ENCODE data around the gene ICAM4.

The ICAM4 gene

DNA sequence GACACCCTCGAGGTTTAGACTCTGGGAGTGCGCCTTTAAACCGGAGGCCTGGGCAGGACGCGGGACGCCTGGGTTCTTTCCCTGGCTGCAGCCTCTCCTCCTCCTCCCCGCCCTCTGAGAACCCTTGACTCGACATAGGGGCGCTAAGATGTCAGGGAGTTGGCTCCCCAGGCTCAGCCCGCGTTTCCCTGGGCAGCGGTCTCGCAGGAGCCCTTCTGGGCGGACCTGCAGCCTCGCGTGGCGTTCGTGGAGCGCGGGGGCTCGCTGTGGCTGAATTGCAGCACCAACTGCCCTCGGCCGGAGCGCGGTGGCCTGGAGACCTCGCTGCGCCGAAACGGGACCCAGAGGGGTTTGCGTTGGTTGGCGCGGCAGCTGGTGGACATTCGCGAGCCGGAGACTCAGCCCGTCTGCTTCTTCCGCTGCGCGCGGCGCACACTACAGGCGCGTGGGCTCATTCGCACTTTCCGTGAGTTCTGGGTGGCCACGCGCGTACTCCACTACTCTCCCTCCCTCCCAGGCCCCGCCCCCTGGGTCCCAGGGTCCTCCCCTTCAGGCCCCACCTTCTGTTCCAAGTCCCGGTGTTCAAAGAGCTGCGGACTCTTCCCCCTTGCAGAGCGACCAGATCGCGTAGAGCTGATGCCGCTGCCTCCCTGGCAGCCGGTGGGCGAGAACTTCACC, 4.3 kb downstream of the ICAM4 start:
- no peak for DNase-seq (ENCODE audit: low spot score)

GRCh38 chr19:10291554-10292205, 4.9 kb downstream of the ICAM4 start:
- DNase-seq (ENCODE audit: low spot score): no peak

- peak; percentile 59 for DNase-seq (ENCODE audit: low spot score)
Measured at GRCh38 chr19:10292206-10292788, 5.5 kb downstream of the ICAM4 start.

- DNase-seq (ENCODE audit: low spot score): no peak
Measured at GRCh38 chr19:10292789-10293636, 6.3 kb downstream of the ICAM4 start.

DNA sequence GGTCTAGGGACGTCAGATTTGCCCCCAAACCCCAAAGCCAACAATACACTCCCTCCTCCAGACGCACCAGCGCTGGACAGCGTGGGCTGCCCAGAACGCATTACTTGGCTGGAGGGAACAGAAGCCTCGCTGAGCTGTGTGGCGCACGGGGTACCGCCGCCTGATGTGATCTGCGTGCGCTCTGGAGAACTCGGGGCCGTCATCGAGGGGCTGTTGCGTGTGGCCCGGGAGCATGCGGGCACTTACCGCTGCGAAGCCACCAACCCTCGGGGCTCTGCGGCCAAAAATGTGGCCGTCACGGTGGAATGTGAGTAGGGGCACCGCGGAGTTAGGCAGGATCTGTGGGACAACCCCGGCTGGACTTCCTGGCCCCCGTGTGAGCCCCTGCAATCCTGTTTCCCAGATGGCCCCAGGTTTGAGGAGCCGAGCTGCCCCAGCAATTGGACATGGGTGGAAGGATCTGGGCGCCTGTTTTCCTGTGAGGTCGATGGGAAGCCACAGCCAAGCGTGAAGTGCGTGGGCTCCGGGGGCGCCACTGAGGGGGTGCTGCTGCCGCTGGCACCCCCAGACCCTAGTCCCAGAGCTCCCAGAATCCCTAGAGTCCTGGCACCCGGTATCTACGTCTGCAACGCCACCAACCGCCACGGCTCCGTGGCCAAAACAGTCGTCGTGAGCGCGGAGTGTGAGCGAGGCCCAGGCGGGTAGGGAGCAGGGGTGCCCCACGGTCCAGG, 7.0 kb downstream of the ICAM4 start:
- no peak for DNase-seq (ENCODE audit: low spot score)

- no peak for DNase-seq (ENCODE audit: low spot score)
Measured at GRCh38 chr19:10294368-10294697, 7.6 kb downstream of the ICAM4 start.

DNA sequence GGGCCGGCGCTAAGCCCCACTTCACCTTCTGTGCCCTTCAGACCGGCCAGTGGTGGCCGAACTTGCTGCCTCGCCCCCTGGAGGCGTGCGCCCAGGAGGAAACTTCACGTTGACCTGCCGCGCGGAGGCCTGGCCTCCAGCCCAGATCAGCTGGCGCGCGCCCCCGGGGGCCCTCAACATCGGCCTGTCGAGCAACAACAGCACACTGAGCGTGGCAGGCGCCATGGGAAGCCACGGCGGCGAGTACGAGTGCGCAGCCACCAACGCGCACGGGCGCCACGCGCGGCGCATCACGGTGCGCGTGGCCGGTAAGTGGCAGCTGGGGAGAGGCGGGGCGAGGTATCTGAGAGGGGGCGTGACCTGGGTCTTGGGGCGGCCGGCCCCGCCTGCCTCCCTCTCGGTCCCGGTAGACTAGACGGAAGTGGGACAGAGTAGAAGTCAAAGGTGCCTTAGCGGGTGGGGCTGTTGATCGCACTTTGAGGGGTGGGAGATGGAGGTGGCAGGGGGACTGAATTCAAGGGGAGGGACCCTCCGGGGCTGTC, 8.6 kb downstream of the ICAM4 start:
- DNase-seq (ENCODE audit: low spot score): no peak

DNA sequence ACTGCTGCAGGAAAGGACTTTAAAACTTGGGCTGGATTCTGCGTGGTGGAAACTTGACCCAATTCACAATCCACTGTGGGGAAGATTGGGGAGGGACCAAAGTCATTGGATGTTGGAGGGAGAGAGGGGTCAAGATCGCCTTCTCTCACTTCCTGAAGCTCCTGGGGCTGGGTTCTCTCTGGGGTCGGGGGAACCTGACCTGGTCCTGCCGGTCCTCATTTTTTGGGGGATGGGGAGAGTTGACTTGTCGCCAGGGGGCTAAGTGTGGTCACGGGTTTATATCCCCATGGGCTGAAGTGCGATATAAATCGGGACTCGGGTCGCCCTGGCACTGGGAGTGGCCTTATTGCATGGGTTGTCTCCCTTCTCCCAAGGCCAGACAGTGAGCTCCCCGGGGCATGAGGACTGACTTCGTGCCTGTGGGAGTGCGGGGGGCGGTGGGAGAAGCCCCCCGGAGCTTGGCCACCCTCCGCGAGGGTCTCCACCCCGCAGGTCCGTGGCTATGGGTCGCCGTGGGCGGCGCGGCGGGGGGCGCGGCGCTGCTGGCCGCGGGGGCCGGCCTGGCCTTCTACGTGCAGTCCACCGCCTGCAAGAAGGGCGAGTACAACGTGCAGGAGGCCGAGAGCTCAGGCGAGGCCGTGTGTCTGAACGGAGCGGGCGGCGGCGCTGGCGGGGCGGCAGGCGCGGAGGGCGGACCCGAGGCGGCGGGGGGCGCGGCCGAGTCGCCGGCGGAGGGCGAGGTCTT, 9.3 kb downstream of the ICAM4 start:
- DNase-seq (ENCODE audit: low spot score): no peak

- DNase-seq (ENCODE audit: low spot score): no peak
Measured at GRCh38 chr19:10299545-10300458, 13.0 kb downstream of the ICAM4 start.

DNA sequence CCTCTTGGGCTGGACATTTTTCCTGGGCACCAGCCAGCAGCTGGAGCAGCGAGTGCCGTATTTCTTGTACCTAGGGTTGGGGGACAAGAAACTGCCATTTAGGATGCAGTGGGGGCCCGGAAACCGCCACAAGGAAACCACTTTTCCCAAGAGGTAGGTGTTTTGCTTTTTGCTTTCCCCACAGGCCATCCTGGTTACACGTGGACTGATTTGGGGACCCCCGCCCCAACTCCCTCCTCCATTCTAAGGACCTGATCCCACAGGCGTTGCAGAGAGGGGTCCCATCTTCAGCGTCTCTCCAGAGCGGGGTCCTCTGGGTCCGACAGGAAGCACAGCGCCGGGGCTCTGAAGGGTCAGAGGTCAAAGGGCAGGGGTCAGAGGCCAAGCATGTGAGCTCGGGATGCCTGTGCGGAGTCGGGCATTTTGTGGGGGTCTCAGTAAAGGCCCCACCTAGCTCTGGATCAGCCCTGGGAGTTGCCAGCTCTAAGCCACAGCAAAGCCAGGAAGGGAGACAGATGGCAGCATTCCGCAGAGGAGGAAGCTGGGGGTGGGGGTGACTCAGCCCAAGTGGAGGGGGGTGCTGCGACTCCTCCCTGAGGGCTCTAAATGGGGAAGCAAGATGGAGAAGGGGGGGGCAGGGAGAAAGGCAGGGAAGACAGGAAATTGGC, 18.5 kb downstream of the ICAM4 start:
- no peak for DNase-seq (ENCODE audit: low spot score)

DNA sequence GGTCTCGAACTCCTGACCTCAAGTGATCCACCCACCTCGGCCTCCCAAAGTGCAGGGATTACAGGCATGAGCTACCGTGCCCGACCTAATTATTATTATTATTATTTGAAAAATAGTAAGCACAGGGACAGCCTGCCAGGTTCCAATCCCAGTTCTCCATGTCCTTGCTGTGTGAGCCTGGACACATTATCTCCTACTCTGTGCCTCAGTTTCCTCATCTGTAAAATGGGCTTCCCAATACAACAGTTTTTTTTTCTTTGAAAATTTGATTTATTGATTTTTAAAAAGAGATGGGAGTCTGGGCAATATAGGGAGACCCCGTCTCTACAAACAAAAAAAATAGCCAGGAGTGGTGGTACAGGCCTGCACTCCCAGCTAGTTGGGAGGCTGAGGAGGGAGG, 19.6 kb downstream of the ICAM4 start:
- DNase-seq (ENCODE audit: low spot score): no peak

GRCh38 chr19:10309423-10309822, 22.7 kb downstream of the ICAM4 start, which contains the start of gene ZGLP1:
Gene ZGLP1, minus strand, starts transcription at chr19:10309815.
- DNase-seq (ENCODE audit: low spot score): no peak

DNA sequence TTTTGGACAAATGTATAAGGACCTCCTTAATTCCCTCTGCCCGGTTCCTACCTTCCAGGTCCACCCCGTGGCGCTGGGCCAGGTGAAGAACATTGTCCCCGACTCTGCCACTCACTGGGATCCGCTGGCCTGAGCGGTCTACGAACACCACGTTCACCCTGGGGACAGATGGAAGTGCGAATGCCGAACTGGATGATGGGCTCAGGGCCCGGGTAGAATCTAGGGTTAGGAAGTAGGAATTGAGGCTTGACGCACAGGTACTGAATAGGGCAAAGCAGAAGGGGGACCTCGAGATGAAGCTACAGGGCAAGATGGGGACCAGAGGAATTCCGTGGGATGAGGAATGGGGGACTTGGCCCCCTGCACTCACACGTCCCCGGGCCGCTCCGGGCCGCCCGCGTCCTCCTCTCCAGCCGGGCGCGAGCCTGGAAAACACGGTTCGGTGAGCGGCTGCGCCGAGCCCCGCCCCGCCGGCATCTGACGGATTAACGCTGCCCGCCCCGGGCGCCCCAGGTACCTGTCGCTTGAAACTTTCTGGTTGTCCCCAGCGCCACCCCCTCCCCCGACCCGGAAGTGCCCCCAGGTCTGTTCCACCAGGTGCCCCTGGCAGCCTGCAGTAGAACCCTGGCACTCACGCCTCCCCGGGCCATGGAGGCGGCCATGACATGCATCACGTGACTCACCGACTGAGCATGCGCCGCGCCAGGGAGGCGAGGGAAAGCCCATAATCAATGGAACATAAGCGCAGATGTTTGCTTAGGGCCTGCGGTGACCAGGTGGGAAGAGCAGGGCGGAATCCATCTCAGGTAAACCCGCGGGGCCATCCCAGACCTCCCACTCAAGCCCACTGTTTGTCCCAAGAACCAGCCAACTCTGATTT, 28.8 kb downstream of the ICAM4 start, which contains the start of gene FDX2:
FDX2 (minus strand) TSS at position 681 of the 880 bp plus-strand sequence; CDS start at position 662, 19 bp downstream.
- DNase-seq (ENCODE audit: low spot score): peak; percentile 85

DNA sequence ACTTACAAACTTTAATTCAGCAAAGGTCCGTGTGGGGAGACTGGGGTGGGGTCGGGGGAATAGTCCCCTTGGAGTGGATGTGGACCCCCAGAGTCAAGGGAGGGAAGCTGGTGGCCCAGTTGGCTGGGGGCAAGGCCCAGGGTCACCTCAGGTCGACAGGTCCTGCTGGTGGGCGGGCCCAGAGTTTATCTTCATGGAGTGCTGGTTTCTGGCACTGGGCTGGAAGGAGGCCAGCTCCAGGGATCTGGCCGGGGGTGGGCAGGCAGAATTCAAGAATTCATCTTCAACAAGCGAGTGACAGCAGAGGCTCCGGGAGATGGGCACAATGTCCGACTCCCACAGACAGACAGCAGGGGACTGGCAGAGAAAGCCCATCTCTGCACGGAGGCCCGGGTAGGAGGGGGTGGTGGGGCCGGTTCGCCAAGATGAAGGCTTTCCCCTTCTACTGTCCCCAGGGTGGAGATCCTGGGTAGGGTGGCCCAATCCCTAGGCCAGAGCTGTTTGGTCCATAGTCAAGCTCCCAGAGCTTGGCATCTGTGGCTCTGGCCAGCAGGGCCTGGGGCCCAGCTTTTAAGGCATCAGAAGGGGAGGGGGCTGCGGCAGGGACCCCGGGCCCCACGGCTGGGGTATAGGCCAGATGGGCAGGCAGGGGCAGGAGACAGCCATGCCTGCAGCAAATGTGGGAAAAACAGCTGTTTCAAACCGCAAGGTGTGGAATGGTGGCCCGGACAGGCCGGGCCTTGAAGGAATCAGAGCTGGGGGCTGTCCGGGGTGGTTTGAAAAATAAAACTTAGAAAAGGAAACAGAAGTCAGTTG, 29.7 kb downstream of the ICAM4 start:
- no peak for DNase-seq (ENCODE audit: low spot score)

DNA sequence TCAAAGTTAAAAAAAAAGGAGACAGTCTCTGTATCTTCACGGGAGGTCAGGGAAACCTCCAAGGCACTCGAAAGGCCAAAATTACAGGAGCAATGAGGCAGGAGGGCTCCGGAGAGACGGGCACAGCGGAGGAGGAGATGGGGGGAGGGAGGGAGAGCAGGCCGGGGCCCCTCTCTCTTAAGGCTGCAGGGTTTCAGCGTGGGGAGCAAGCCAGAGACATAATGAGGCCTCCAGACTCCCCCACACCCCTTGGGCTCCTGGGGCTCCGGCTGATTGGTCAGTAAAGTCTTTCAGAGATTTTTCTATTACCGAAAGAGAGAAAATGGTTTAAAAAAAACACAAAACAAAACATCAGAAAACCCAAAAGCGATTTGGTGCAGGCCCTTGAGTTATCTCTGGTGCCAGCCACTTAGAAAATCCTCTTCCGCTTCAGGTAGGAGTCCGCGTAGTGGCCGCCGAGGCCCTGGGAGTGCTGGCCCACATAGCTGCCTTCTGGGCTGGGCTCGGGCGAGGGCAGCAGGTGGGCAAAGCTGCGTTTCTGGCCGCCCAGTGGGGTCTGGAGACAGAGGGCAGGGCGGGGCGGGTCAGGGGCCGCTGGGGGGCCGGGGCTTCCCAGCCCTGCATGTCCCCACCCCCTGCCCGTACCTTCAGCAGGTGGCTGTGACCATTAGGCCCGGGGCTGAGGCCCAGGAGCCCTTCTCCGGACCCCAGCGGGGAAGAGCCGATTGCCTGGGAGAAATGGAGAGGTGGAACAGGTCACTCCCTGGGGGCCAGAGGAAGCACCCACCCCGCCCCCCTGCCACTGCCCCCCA, 30.5 kb downstream of the ICAM4 start:
- DNase-seq (ENCODE audit: low spot score): no peak

Measured in SK-N-DZ (cell line).